Activated T-helper 1 cell treated with Interleukin-2 at 50 U/mL for 16 hours (primary cell): Measurements from ENCODE around the gene SPDYE4.

ENCODE experiments used
- DNase-seq: peaks from one replicate; pipeline ENCODE4 v3.0.0-alpha.2; 2020; ENCODE audit warnings: low read depth

Gene SPDYE4

GRCh38 chr17:8712698-8713097 is 45.6 kb downstream of the SPDYE4 start:
- no peak for DNase-seq

GRCh38 chr17:8711291-8711690 is 47.1 kb downstream of the SPDYE4 start:
- no peak for DNase-seq

- DNase-seq = no peak
Measured at GRCh38 chr17:8710813-8711212, 47.5 kb downstream of the SPDYE4 start.

- DNase-seq = no peak
Measured at GRCh38 chr17:8709006-8709405, 49.3 kb downstream of the SPDYE4 start.

- DNase-seq = no peak
Measured at GRCh38 chr17:8708025-8708461, 50.3 kb downstream of the SPDYE4 start.

- DNase-seq = no peak
Measured at GRCh38 chr17:8707332-8708024, 50.9 kb downstream of the SPDYE4 start.

- no peak for DNase-seq
Measured at GRCh38 chr17:8706431-8706830, 51.9 kb downstream of the SPDYE4 start.

GRCh38 chr17:8705427-8705826 is 52.9 kb downstream of the SPDYE4 start:
- no peak for DNase-seq

- DNase-seq = no peak
Measured at GRCh38 chr17:8703001-8703400, 55.3 kb downstream of the SPDYE4 start.

GRCh38 chr17:8701754-8702153 is 56.6 kb downstream of the SPDYE4 start:
- DNase-seq = no peak

- DNase-seq = no peak
Measured at GRCh38 chr17:8701221-8701620, 57.1 kb downstream of the SPDYE4 start.
